ENCODE data around the gene GCH1. TPM values are rescaled to one million over a fixed set of nuclear protein-coding genes. Genes with fewer than 3 reads are reported as not detected.
"Not testable (repeated sequence)": the region's sequence is repeated elsewhere in the genome, so short reads cannot be mapped to it uniquely, and the experiment has no call there.

Gene GCH1
- total RNA-seq, 1 experiment from 2014 or later: 16.7 TPM

- intact Hi-C loops (cut with micrococcal nuclease): loop anchor here (5.0 kb wide), 1 partner anchor 82 kb away; no protein-coding TSS in a partner anchor
- H3K9me2 ChIP-seq (ENCODE audit: insufficient read depth); BruUV-seq (replicated peaks); H3K9me3 ChIP-seq (ENCODE audit: control insufficient read depth in 1 of 2, insufficient read depth in 1 of 2, low read depth in 1 of 2, low read length in 2 of 2); H3K27me3 ChIP-seq (ENCODE audit: insufficient read depth, low read length); H3K79me2 ChIP-seq (ENCODE audit: insufficient read depth, low read length); CTCF ChIA-PET; H4K20me1 ChIP-seq (ENCODE audit: insufficient read depth); RAD21 ChIA-PET (ENCODE audit: low non-redundant PET in 1 of 2, low total read pairs in 2 of 2, uncharacterized antibody in 2 of 2, unreplicated experiment in 2 of 2); POLR2A ChIA-PET; H3K36me3 ChIP-seq (ENCODE audit: control insufficient read depth in 1 of 2, insufficient read depth in 2 of 2, low read length in 2 of 2): not testable (repeated sequence)
- H3K27ac ChIP-seq (ENCODE audit: low read depth, low read length): peak overlapping the region; percentile 43; the same call in 1 of the 2 replicates
- H3K4me1 ChIP-seq (ENCODE audit: control insufficient read depth in 1 of 2, insufficient read depth in 2 of 2, low read length in 2 of 2): peaks cover 11 to 22% of the 10 kb centered on the region in 2 experiments
- ATAC-seq: peak; percentile 70
- peak overlapping the region; percentile 83 for H3K4me2 ChIP-seq (ENCODE audit: low read length)
- peak overlapping the region; percentile 42 for H2AFZ ChIP-seq (ENCODE audit: low read depth, low read length, poor library complexity, severe bottlenecking)
- DNase-seq (ENCODE audit: low read depth, low spot score): peak; percentile 6
- H3K9ac ChIP-seq (ENCODE audit: low read length): peak overlapping the region; percentile 58
- peak overlapping the region; percentile 52 to 71 for H3K4me3 ChIP-seq (replicated peaks in 1 of 2; ENCODE audit: low read depth in 1 of 2, low read length in 2 of 2)
- peak; percentile 86 for TF ChIP-seq YY1 (IDR thresholded peaks at IDR 0.05; ENCODE audit: extremely low read depth, insufficient replicate concordance, low read depth, low read length)
- peak; percentile 27 for TF ChIP-seq POLR2A (IDR thresholded peaks at IDR 0.05; ENCODE audit: borderline replicate concordance, extremely low read depth, insufficient read depth, insufficient read length)
Measured at GRCh38 chr14:54870154-54871090, 32.2 kb downstream of the GCH1 start.

GRCh38 chr14:54867011-54867410 lies 35.6 kb downstream of the GCH1 start:
- TF ChIP-seq EZH2phosphoT487 (IDR thresholded peaks at IDR 0.05; ENCODE audit: borderline replicate concordance): no peak
- TF ChIP-seq TCF7L2 (IDR thresholded peaks at IDR 0.05; ENCODE audit: borderline replicate concordance, extremely low read depth, insufficient read depth, insufficient read length): no peak
- TF ChIP-seq EZH2 (IDR thresholded peaks at IDR 0.05): no peak
- no peak for TF ChIP-seq YY1 (IDR thresholded peaks at IDR 0.05; ENCODE audit: extremely low read depth, insufficient replicate concordance, low read depth, low read length)
- TF ChIP-seq, protein P1, sequence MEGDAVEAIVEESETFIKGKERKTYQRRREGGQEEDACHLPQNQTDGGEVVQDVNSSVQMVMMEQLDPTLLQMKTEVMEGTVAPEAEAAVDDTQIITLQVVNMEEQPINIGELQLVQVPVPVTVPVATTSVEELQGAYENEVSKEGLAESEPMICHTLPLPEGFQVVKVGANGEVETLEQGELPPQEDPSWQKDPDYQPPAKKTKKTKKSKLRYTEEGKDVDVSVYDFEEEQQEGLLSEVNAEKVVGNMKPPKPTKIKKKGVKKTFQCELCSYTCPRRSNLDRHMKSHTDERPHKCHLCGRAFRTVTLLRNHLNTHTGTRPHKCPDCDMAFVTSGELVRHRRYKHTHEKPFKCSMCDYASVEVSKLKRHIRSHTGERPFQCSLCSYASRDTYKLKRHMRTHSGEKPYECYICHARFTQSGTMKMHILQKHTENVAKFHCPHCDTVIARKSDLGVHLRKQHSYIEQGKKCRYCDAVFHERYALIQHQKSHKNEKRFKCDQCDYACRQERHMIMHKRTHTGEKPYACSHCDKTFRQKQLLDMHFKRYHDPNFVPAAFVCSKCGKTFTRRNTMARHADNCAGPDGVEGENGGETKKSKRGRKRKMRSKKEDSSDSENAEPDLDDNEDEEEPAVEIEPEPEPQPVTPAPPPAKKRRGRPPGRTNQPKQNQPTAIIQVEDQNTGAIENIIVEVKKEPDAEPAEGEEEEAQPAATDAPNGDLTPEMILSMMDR (IDR thresholded peaks at IDR 0.05 in 2 of 3, conservative IDR thresholded peaks at IDR 0.05 in 1 of 3; ENCODE audit: borderline replicate concordance in 1 of 3, insufficient read depth in 1 of 3, low read depth in 2 of 3, low read length in 2 of 3): no peak
- Histone ChIP-seq H3K4me1 (ENCODE audit: control insufficient read depth in 1 of 2, insufficient read depth in 2 of 2, low read length in 2 of 2) (peaks cover 11 to 22% of the 10 kb centered on the region in 2 experiments), H3K4me2 (ENCODE audit: low read length) (no peak overlapping the region), H3K4me3 (replicated peaks in 1 of 2; ENCODE audit: low read depth in 1 of 2, low read length in 2 of 2) (no peak overlapping the region), H3K79me2 (ENCODE audit: insufficient read depth, low read length) (no peaks in the 10 kb centered on the region), H3K27me3 (ENCODE audit: insufficient read depth, low read length) (no peaks in the 10 kb centered on the region), H3K9ac (ENCODE audit: low read length) (no peak overlapping the region), H2AFZ (ENCODE audit: low read depth, low read length, poor library complexity, severe bottlenecking) (no peak overlapping the region), H3K36me3 (ENCODE audit: control insufficient read depth in 1 of 2, insufficient read depth in 2 of 2, low read length in 2 of 2) (no peaks in the 10 kb centered on the region), H3K9me3 (ENCODE audit: control insufficient read depth in 1 of 2, insufficient read depth in 1 of 2, low read depth in 1 of 2, low read length in 2 of 2) (no peaks in the 10 kb centered on the region), H4K20me1 (ENCODE audit: insufficient read depth) (no peaks in the 10 kb centered on the region), H3K9me2 (ENCODE audit: insufficient read depth) (no peaks in the 10 kb centered on the region), H3K27ac (ENCODE audit: low read depth, low read length) (no peak overlapping the region)
- BruUV-seq (replicated peaks): no TSS peak
- ATAC-seq (no peak), DNase-seq (ENCODE audit: low read depth, low spot score) (no peak)
- RAD21 ChIA-PET (ENCODE audit: low non-redundant PET in 1 of 2, low total read pairs in 2 of 2, uncharacterized antibody in 2 of 2, unreplicated experiment in 2 of 2): no interaction called here
- intact Hi-C loops (cut with micrococcal nuclease): no loop called here
- CTCF ChIA-PET: no interaction called here
- POLR2A ChIA-PET: no interaction called here
